Left cardiac atrium (tissue), 4 donors: ENCODE data around the gene TSPAN12. TPM values are rescaled to one million over a fixed set of nuclear protein-coding genes. Genes with fewer than 3 reads are reported as not detected.

Experiments
- ATAC-seq, 2 donors: fragments of 200-7000 bp; cut with Tn5 transposase; one replicate each; pipeline ENCODE4 v1.9.1; 2020; ENCODE audit warnings: mild to moderate bottlenecking in 2 of 2, moderate library complexity in 2 of 2
- DNase-seq: peaks from one replicate; pipeline ENCODE4 v3.0.0-alpha.2; 2020
- intact Hi-C, 2 donors: fragments of 100-400 bp; cut with DNase I; formaldehyde crosslinking; loops; one replicate each; pipeline versions ENCODE4 v1.14.1 to v1.15.1; 2022 to 2023
- total RNA-seq, 2 donors: library from RNA; stranded (reverse); fragmentation: NEBNext Ultra II Directional; extraction: Animal tissue kit (Norgen Biotek cat#: 25700); gene quantifications; one replicate each; pipeline ENCODE4 v1.2.1, GENCODE V29; 2021
- donor health status: DM: no; HTN: yes; CAD: no.
- donor health status: DM: no; HTN: yes; CAD: no; lungs with severe emphysema.
- donor health status: DM: yes; HTN: yes; CAD: no.
- donor health status: Dilated cardiomyopathy.

The TSPAN12 gene
- total RNA-seq, 2 donors from 2014 or later: 46.9 to 50.5 TPM

DNA sequence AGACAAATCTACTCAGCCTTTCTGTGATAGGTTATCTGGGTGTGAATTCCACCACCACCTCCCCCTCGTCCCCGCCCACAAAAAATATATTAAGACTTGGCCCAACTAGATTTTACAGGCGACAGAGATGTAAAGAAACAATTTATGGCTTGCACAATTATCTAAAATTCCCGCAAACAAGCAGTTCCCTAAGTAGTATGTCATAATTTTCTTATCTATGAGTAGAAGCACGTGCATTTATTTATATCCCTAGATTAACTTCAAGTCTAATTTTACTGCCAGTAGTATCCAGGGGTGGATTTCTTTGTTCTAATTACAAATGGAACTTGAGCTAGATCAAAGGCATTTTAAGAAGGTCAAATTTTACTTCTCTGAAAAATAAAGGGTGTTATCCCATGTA is 1.7 kb downstream of the TSPAN12 start:
- intact Hi-C loops: loop anchor here (2.0 to 10.0 kb wide), 4 partner anchors 49 to 95 kb away; partner anchors contain the start of gene ING3 (in 1 of the 2)
- DNase-seq (no peak), ATAC-seq (no peak)

- ATAC-seq: no peak
- intact Hi-C loops: loop anchor here in 1 of 2 donors (10.0 kb wide), 1 partner anchor 48 kb away; no protein-coding TSS in a partner anchor
Observed at GRCh38 chr7:120852700-120853099, 5.2 kb downstream of the TSPAN12 start.

DNA sequence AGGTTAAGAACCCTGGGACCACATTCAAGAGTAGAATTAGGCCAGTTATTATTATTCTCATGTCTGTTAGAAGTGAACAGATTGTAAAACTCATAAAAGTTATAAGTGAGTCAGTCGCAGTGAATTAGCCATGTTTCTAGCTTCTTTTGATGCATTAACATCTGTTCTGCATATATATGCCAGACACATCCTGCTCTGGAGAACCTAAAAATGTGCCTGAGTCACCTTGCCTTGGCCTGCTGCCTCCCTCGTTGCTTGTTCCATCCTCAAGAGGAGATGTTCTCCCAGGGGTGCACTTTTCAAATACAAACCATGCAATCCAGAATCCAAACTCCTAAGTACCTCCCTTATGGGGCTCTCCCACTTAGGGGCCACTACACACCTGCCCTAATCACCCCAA is 14.8 kb downstream of the TSPAN12 start:
- intact Hi-C loops: no loop called here
- DNase-seq (no peak), ATAC-seq (no peak)

More at GRCh38 chr7:120852700-120853099, 5.2 kb downstream of the TSPAN12 start:
- no peak for DNase-seq

DNA sequence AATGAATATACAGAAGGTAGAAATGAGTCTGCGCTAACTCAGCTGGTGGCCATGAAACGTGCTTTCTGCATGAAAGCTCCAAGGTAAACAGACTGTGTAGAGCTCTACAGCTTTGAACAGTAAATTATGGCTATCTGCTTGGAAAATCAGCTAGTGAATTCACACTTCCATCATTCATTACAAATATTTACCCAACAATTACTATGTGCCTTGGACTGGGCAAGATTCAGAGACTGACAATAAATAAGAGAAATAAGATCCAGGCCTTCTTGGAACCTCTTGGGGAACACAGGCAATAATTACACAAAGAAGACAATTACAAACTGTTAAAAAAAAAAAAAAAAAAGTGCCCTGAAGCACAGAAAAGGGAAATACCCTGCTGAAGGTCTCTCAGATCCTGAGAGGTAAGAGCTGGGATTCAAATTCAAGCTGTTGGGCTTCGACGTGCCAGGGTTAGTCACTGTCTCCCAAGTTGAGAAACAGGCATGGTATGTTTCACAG is 15.8 kb downstream of the TSPAN12 start:
- no peak for ATAC-seq

GRCh38 chr7:120841608-120842007 is 16.3 kb downstream of the TSPAN12 start:
- ATAC-seq: no peak
- intact Hi-C loops: no loop called here
- no peak for DNase-seq

More for the DNA sequence above, 15.8 kb downstream of the TSPAN12 start:
- DNase-seq: no peak
- intact Hi-C loops: no loop called here

GRCh38 chr7:120838281-120838682 is 19.7 kb downstream of the TSPAN12 start:
- intact Hi-C loops: no loop called here
- ATAC-seq (no peak), DNase-seq (no peak)

GRCh38 chr7:120837599-120837998 is 20.3 kb downstream of the TSPAN12 start:
- intact Hi-C loops: no loop called here

DNA sequence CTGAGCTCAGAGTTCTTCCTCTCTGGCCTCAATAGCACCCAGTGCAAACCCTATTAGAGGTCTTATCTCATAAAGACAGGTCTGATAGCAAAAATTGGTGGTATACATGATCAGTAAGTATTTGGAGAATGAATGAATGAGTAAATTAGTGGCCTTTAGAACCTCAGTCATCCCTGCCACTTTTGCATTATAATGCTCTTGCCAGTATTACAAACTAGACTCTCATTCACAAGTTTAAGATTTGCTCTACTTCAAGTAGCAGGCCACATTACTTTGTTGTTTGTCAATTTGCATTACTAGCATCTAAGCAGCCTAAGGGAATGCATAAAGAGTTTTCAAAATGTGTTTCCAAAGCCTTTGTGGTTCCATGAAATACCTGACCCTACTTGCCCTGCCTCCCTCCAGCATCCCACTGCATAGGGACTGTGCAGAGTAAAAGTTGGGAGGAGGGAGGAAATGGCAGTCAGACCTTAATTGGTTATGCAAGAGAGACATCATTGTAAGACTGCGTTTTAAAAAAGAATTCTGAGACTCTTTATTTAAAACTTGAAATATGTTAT is 21.3 kb downstream of the TSPAN12 start:
- intact Hi-C loops: no loop called here
- no peak for DNase-seq
- ATAC-seq: no peak

More at GRCh38 chr7:120837599-120837998, 20.3 kb downstream of the TSPAN12 start:
- DNase-seq (no peak), ATAC-seq (no peak)

- intact Hi-C loops: no loop called here
- no peak for DNase-seq
- no peak for ATAC-seq
Observed at GRCh38 chr7:120834726-120835125, 23.2 kb downstream of the TSPAN12 start.

- DNase-seq (no peak), ATAC-seq (no peak)
- intact Hi-C loops: no loop called here
Observed at GRCh38 chr7:120833546-120833945, 24.4 kb downstream of the TSPAN12 start.

GRCh38 chr7:120832803-120833202 is 25.1 kb downstream of the TSPAN12 start:
- intact Hi-C loops: no loop called here
- DNase-seq (no peak), ATAC-seq (no peak)

DNA sequence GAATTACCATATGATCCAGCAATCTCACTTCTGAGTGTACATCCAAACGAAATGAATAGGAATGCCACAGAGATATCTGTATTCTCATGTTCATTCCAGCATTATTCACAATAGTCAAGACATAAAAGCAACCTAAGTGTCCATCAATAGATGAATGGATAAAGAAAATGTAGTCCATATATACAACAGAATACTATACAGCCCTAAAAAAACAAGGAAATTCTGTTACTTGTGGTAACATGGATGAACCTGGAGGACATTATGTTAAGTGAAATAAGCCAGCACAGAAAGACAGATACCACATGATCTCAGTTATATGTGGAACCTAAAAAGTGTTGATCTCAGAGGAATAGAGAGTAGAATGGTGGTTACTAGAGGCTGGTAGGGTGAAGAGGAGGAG is 26.7 kb downstream of the TSPAN12 start:
- ATAC-seq: no peak
- intact Hi-C loops: no loop called here
- no peak for DNase-seq

DNA sequence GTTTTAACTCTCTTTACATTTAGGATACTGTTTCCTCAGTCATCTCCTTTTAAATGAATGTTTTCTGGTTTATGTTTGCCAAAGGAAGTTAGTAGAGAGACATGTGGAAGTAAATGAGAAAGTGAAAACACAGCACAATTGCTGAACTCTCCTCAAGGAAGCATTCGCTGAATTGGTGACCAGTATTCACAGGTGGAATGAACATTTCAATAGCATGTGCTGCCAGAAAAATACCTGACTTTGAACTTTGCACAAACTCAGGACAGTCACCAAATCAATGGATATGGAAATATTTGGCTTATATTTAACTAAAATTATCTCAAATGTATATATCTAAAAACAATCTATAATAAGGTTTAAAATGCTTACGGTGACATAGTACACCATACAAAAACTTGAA is 28.5 kb downstream of the TSPAN12 start:
- intact Hi-C loops: no loop called here

GRCh38 chr7:120828528-120828927 is 29.4 kb downstream of the TSPAN12 start:
- DNase-seq (no peak), ATAC-seq (no peak)
- intact Hi-C loops: no loop called here

More for the DNA sequence above, 28.5 kb downstream of the TSPAN12 start:
- DNase-seq: no peak
- no peak for ATAC-seq

DNA sequence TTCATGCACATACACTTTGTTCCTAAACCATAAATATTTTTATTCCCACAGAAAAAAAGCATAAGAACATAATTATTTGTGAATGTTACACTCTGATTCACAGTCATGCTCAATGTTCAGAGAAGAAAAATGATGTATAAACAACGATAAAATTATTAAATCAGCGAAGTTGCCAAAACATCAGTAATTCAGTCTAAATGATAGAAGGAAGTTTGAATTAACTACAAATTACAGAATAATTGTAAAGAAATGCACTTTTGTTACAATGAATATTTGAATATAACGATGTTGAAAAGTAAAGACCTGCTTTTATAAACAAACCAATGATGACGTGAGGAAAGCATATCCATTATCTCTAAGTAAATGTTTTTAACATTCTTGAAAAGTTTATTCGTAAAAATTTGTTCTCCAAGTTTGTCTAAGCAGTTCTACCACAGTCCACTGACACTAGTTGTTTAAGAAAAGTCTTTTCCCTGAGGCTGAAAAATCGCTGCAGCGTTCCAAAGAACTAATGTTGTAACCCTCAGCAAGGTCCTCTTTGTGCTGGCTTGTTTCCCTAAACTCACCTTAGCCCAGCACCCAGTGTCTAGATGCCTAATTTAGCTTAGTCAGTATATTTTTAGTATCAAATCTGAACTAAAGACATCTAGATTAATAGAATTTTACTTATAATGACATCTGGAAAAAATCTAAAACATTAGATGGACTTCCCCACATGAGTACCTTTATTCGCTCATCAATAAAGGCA is 30.4 kb downstream of the TSPAN12 start:
- ATAC-seq: no peak
- no peak for DNase-seq
- intact Hi-C loops: no loop called here

DNA sequence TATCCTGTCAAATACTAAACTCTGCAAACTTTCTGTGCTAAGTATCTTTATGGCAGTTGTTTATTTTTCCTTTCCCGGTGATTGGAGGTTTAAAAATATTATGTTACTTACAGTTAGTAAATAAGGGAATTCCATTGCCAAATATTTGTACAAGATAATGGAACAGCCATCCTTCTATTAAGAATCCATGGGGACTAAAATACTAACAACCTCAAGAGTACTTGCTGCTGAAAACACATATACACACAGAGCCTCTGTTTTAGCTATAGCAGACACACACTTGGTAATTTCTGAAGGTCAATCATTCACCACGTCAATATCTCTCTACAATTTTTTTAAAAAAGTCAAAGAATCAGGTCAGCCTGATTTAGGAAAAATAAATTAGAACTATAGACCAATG is 32.4 kb downstream of the TSPAN12 start:
- intact Hi-C loops: no loop called here

GRCh38 chr7:120825152-120825551 is 32.8 kb downstream of the TSPAN12 start:
- no peak for DNase-seq
- ATAC-seq: no peak
- intact Hi-C loops: no loop called here

More for the DNA sequence above, 32.4 kb downstream of the TSPAN12 start:
- DNase-seq: no peak
- ATAC-seq: no peak

DNA sequence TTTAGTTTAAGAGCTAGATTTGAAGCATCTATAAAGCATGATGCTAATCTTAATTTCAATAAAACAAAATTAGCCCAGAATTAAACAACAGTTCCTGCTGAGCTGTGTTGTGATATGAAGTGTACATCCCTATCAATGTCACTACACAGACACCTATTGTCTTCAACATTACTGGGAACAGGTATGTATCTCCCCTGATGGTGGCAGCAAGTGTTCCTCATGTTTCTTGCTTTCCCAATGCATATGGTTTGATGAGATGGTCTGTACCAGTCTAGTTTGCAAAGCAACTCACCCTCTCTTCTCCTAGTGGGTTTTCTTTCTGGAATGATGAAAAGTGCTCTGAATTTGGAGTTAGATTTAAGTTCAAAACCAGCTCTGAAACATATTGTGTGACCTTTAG is 38.1 kb downstream of the TSPAN12 start:
- intact Hi-C loops: no loop called here
- ATAC-seq: no peak
- DNase-seq: no peak

DNA sequence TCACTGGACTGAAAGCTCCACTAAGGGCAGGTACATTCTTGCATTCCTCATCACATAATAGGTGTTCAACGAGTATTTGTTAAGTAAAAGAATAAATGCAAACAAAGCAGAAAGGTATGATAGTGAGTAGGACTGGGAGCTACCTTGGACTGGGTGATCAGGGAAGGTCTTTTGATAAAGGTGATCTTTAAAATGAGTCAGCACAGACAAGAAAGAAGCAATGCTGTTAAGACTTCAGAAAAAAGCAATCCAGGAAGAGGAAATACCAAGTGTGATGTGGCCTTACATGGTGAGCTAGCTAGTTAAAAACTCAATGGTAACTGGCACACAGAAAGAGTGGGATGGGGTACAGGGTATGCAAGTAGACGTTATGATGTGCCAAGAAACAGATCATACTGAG is 40.1 kb downstream of the TSPAN12 start:
- intact Hi-C loops: no loop called here
- ATAC-seq (no peak), DNase-seq (no peak)

DNA sequence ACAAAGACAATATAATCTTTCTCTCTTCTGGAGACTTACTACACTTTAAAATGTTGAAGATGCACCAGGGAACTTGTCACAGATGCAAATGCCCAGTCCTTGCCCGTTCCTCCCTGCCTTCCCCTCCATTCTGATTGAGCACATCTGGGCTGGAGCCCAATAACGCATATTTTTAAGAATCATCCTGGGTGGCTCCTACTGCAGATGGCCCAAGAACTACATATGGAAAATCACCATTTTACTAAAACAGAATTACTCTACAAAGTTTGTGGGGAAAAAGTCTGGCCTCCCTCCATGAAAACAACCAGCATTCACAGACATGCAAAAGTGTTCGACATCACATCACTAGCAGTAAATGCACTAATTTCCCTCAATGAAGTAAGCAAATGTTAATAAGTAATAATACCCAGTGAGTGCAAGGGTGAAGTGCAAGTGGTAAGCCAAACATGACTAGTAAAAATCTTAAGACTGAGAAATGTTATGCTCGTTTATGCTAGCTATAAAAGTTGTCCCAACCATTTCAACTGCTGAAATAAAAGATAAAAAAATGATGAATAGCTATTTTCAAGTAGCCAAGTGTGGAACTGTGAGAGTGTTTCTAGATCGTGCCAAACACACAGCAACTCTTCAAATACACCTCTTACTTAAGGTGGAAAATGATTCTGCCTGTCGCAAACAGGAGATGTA is 43.5 kb downstream of the TSPAN12 start:
- intact Hi-C loops: no loop called here
- DNase-seq (no peak), ATAC-seq (no peak)
